Liver (tissue), 3 donors: Measurements from ENCODE around the gene P2RX3.

Experiments
- ATF3 ChIP-seq: IDR thresholded peaks from 2 replicates; pipeline ENCODE4 v1.6.1; 2016; ENCODE audit warnings: antibody characterized with exemption
- CTCF ChIP-seq: fragments of 150-350 bp; IDR thresholded peaks from 2 replicates; pipeline ENCODE4 v1.5.1; 2017; ENCODE audit warnings: improper control_type of control experiment, low read depth, low read length; ENCODE audit not compliant: missing input control
- FOXA1 ChIP-seq: IDR thresholded peaks from 2 replicates; pipeline ENCODE4 v1.6.1; 2016; ENCODE audit warnings: antibody characterized with exemption
- MAX ChIP-seq: IDR thresholded peaks from 2 replicates; pipeline ENCODE4 v1.6.1; 2016; ENCODE audit warnings: antibody characterized with exemption
- SP1 ChIP-seq: IDR thresholded peaks from 2 replicates; pipeline ENCODE4 v1.6.1; 2018; ENCODE audit warnings: antibody characterized with exemption, mild to moderate bottlenecking
- TAF1 ChIP-seq: conservative IDR thresholded peaks from 2 replicates; pipeline ENCODE4 v1.6.1; 2016; ENCODE audit warnings: antibody characterized with exemption, mild to moderate bottlenecking
- TF ChIP-seq, protein P1 (sequence below): IDR thresholded peaks from 2 replicates; pipeline ENCODE4 v1.6.1; 2016; ENCODE audit warnings: antibody characterized with exemption, mild to moderate bottlenecking
- donor health status: healthy.
- donor health status: healthy.

GRCh38 chr11:57358991-57359390, 20.8 kb downstream of the P2RX3 start:
- TF ChIP-seq CTCF (no peak), SP1 (no peak), ATF3 (no peak), FOXA1 (no peak), TAF1 (no peak), MAX (no peak)
- TF ChIP-seq, protein P1, sequence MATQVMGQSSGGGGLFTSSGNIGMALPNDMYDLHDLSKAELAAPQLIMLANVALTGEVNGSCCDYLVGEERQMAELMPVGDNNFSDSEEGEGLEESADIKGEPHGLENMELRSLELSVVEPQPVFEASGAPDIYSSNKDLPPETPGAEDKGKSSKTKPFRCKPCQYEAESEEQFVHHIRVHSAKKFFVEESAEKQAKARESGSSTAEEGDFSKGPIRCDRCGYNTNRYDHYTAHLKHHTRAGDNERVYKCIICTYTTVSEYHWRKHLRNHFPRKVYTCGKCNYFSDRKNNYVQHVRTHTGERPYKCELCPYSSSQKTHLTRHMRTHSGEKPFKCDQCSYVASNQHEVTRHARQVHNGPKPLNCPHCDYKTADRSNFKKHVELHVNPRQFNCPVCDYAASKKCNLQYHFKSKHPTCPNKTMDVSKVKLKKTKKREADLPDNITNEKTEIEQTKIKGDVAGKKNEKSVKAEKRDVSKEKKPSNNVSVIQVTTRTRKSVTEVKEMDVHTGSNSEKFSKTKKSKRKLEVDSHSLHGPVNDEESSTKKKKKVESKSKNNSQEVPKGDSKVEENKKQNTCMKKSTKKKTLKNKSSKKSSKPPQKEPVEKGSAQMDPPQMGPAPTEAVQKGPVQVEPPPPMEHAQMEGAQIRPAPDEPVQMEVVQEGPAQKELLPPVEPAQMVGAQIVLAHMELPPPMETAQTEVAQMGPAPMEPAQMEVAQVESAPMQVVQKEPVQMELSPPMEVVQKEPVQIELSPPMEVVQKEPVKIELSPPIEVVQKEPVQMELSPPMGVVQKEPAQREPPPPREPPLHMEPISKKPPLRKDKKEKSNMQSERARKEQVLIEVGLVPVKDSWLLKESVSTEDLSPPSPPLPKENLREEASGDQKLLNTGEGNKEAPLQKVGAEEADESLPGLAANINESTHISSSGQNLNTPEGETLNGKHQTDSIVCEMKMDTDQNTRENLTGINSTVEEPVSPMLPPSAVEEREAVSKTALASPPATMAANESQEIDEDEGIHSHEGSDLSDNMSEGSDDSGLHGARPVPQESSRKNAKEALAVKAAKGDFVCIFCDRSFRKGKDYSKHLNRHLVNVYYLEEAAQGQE: no peak
